NOMO-1 (cell line): ENCODE measurements around the gene GTPBP3.
"Not testable (repeated sequence)": the region's sequence is repeated elsewhere in the genome, so short reads cannot be mapped to it uniquely, and the experiment has no call there.

Experiments used
- DNase-seq, 2 experiments: peaks; one replicate each; lab custom pipeline; 2025; ENCODE audit not compliant: unreplicated experiment in 2 of 2; lab: John Stamatoyannopoulos, UW

GTPBP3 gene, protein sequence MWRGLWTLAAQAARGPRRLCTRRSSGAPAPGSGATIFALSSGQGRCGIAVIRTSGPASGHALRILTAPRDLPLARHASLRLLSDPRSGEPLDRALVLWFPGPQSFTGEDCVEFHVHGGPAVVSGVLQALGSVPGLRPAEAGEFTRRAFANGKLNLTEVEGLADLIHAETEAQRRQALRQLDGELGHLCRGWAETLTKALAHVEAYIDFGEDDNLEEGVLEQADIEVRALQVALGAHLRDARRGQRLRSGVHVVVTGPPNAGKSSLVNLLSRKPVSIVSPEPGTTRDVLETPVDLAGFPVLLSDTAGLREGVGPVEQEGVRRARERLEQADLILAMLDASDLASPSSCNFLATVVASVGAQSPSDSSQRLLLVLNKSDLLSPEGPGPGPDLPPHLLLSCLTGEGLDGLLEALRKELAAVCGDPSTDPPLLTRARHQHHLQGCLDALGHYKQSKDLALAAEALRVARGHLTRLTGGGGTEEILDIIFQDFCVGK

DNA sequence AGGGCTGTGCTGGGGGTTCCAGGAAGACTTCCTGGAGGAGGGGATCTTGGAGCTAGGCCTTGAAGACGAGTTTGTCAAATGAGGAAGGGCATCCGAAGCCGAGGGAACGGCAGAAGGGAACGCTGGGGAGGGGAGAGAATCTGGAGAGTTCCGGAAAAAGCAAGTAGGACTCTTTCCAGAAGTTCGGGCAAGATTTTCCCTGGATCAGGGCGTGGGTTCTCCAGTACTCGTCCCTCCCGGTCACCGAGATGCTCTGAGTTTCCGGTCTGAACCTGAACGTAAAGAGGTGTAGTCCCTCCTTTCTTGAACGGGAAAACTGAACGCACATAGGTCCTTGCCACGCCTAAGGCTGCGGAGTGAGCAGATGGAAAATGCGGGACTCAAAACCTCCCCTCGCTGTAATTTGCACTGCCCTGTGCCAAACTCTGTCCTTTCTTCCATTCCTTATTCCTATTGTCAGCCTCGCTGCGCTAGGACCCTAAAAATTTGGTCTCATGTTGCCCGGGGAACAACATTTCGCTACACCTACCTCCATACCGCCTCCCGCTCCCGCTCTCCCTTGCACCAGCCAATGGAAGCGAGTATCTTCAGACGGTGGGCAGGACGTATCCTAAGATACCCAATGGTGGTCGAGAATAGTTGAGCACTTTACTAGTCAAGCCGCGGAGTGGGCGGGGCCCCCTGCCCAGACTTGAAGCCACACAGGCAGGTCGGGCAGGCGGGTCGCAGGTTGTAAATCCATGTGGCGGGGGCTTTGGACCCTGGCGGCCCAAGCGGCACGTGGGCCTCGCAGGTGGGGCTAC is at the start of gene GTPBP3:
Gene GTPBP3, plus strand, starts transcription at position 682 of the 803 bp plus-strand sequence. Its CDS starts 59 bp downstream, at position 741.
- peak; percentile 97 to 99 for DNase-seq

GRCh38 chr19:17289489-17289888 is 47.9 kb upstream of the GTPBP3 start:
- DNase-seq: no peak

- peak; percentile 62 to 72 for DNase-seq
These were observed 44.9 kb upstream of the GTPBP3 start for GRCh38 chr19:17292301-17293074.

DNA sequence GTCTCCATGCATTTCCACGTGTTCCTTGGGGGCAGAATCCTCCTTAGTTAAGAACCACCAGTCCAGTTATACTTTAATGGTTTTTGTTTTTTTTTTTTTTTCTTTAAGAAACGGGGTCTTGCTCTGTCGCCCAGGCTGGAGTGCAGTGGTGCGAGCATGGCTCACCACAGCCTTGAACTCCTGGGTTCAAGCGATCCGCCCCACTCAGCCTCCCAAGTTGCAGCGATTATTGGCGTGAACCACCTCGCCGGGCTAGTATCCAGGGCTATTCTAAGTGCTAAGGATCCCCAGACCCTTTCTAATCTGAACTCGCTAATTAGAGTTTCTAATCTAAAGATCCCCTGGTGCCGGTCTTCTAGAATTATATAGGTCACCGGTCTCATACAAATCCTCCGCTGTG is 43.7 kb upstream of the GTPBP3 start:
- DNase-seq: no peak

DNA sequence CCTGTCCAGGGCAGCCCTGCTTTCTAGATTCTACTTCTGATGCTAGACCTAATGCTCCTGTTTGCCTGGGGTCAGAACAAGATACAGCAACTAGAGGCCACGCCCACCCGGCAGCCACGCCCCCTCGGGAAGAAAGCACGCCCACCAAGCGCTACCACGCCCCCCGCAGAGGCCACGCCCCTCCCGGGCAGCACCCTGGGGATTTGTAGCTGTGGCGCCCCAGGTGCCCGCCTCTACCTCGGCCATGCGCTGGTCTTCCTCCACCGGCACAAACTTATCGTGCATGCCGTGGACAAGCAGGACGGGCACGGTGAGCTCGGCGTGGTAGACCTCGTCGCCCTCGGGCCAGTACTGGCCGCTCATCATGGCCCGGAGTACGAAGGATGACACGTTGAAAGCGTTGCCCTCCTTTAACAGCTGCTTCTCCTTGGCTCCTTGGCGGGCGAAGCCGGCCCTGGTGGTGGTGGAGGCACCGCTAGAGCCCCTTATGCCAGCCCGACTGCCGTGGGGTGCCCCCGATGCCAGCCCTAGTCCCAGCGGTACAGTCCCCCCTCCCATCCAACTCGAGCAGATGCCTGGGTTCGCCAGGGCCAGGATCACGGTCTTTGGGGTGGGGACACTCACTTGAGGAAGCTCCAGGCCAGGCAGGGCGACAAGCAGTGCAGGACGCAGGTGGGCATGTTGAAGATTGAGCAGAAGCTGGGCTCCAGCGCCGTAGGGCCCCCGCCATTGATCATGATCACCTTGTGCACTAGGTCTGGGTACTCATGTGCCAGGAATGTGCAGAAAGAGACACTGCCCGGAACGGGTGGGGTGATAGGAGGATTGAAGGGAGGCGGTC is 43.1 kb upstream of the GTPBP3 start:
- DNase-seq: no peak

DNA sequence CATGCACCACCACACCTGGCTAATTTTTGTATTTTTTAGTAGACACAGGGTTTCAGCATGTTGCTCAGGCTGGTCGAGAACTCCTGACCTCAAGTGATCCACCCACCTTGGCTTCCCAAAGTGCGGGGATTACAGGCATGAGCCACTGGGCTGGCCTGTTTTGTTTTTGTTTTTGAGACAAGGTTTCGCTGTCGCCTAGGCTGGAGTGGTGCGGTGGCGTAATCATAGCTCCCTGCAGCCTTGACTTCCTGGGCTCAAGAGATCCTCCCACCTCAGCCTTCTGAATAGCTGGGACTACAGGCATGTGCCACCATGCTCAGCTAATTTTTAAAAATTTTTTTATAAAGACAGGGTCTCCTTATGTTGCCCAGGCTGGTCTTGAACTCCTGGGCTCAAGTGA is 41.8 kb upstream of the GTPBP3 start:
- not testable (repeated sequence) for DNase-seq

DNA sequence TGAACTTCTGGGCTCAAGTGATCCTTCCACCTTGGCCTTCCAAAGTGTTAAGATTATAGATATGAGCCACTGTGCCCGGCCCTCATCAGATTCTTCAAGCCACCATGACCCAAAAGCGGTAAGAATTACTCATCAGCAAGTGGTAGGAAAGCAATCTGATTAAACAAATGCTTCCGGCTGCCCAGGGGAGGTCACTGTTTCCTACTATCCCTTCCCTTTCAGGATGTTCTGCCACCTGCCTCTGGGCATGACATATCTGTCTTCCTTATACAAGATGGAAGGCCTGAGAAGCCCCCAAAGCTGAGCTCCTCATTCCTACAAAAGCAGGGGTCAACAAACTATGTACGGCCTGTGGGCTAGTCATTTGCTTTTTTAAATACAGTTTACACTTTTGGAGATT is 41.1 kb upstream of the GTPBP3 start:
- DNase-seq: no peak

DNA sequence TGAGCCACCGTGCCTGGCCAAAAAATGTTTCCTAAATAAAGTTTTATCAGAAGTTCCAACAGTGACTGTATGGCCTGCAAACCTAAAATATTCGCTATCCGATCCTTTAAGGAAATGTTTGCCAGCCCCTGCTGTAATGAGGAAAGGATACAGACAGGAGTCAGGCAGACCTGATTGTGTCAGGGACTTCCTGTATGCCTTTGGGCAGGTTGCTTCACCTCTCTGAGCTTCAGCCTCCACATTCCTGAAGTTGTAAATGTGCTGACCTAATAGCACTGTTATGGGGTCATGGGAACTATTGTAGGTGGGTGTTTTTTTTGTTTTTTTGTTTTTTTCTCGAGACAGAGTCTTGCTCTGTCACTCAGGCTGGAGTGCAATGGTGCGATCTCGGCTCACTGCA is 40.4 kb upstream of the GTPBP3 start:
- DNase-seq: no peak

DNA sequence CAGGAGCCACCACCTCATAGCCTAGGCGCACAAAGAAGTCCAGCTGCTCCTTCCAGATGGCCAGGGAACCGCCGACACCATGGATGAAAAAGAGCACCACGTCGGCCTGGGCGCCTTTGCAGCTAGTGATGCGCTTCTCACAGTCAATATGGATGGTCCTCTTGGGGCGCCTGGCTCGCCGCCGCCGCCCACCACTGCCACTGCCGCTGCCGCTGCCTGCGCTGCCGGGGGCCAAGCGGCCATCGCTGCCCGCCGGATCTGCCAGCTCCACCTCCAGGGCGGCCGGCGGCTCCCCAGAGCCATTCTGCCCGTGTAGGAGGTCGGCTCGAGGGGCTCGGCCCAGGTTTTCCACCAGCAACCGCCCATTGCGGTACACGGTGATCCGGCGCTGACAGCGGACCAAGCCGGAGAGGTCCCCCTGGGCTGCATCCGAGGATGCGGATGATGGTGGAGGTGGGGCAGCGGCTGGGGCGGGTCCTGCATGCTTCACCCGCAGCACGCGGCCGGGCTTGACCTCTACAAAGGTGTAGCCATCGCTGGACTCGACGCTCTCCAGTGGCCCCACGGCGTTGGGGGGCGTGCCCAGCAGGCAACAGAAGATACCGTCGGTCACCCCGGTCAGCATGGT is 36.2 kb upstream of the GTPBP3 start:
- DNase-seq: no peak

DNA sequence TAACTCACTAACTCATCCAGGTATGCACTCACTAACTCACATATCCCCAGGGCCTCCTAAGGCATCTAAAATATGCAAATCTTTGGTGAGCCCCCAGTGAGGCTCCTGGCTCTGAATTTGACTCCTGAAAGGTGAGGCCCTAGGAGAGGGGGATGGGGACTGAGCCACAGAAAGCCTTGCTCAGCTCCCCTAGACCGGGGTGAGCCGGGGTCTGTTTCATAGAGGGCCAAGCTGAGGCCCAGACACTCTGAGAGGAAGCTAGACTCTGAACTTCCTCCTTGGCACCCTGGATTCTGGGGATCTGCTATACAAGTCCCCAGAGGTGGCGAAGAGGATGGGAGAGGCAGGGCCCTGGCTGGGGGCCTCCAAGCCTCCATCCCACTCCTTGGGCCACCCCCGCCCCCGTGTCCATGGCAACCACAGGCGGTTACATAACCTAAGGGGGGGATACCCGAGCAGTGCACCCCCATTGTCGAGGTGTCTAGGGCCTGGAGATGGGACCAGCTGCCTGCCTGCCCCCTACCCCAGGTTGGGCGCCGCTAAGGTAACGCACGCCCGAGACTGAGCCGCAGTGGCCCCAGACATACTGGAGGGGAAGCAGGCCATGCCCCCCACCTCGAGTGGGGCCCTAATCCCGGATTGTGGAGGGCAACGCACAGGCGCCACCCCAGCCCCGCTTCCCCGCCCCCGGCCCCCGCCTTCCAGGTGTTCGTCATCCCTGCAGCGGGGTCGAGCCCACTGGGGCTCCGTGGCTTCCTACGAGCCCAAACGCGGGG is 34.8 kb upstream of the GTPBP3 start:
- DNase-seq: peak; percentile 30 to 62

- DNase-seq: peak; percentile 96 to 97
These were observed 34.0 kb upstream of the GTPBP3 start, which contains the start of gene ABHD8 for GRCh38 chr19:17303167-17303939. Gene ABHD8, minus strand, starts transcription at chr19:17303425. Its CDS starts 1,809 bp downstream, at chr19:17301616.

- DNase-seq: no peak
These were observed 33.4 kb upstream of the GTPBP3 start for GRCh38 chr19:17303940-17304267.

- DNase-seq: no peak
These were observed 32.8 kb upstream of the GTPBP3 start for GRCh38 chr19:17304386-17305215.

DNA sequence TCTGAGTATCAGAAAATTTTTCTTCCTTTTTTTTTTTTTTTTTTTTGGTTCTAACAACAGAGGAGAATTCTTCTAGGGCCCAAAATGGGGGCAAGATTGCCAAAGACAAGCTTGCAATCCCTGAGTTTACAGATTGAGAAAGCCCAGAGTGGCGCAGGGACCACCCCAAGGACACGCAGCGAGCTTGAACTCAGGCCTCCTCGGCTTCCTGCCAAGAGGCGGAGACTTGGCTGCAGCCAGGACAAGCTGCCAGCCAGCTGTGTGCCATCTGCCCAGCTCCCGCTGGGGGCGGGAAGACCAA is 32.2 kb upstream of the GTPBP3 start:
- no peak for DNase-seq

DNA sequence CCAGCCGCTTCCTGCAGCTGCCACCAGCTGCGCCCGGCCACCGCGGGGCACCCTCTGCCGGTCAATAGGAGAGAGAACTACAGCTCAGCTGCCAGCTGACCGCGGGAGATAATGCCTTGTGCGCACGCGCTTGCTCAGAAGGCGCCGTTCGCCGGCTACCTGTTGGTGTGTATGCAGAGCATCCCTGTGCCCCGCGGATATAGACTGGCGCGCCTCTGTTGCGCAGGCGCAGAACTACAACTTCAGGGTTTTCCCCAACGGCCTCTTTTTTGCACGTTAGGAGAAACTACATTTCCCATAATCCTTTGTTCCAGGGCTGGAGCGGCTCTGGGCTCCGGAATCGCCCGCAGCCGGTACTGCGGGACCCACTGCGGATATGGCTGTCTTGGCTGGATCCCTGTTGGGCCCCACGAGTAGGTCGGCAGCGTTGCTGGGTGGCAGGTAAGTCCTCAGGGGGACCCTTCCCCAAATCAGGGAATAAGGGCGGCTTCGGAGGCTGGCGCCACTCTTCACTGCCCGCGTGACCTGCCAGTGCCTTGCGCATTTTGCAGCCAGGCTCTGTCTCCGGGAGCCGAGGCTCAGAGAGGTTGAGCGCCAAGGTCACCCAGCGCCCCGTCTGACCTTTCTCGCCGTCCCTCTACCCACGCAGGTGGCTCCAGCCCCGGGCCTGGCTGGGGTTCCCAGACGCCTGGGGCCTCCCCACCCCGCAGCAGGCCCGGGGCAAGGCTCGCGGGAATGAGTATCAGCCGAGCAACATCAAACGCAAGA is 31.7 kb upstream of the GTPBP3 start, which contains the start of gene MRPL34:
Gene MRPL34, plus strand, starts transcription at position 356 of the 768 bp plus-strand sequence. Its CDS starts 21 bp downstream, at position 377.
- DNase-seq: peak; percentile 98 to 99

GRCh38 chr19:17306285-17306714 is 31.1 kb upstream of the GTPBP3 start:
- no peak for DNase-seq
